GM23338 (cell line): ENCODE measurements around the gene TMEM141. TPM values are rescaled to one million over a fixed set of nuclear protein-coding genes. Genes with fewer than 3 reads are reported as not detected.

Source experiments
- ATAC-seq: fragments of 200-7000 bp; cut with Tn5 transposase; 3 replicates; pipeline ENCODE4 v1.9.1; 2020
- DNase-seq: peaks from one replicate; pipeline ENCODE4 v3.0.0-alpha.2; 2015; ENCODE audit warnings: low spot score
- H2AFZ ChIP-seq: fragments of 200-600 bp; sonication (generic); 2 replicates; pipeline ENCODE4 v1.8.0; 2016; ENCODE audit warnings: antibody characterized with exemption, mild to moderate bottlenecking, moderate library complexity
- H3F3A ChIP-seq: fragments of 200-600 bp; sonication (generic); replicated peaks from 2 replicates; pipeline ENCODE4 v1.8.0; 2017; ENCODE audit warnings: antibody characterized with exemption, mixed run types, low read depth
- H3K27ac ChIP-seq: fragments of 200-600 bp; sonication (generic); 2 replicates; pipeline ENCODE4 v1.6.1; 2016; ENCODE audit warnings: low read depth
- H3K27me3 ChIP-seq: fragments of 200-600 bp; sonication (generic); 2 replicates; pipeline ENCODE4 v1.8.0; 2016; ENCODE audit warnings: mild to moderate bottlenecking, mixed run types, moderate library complexity; ENCODE audit not compliant: insufficient read depth
- H3K36me3 ChIP-seq: fragments of 200-600 bp; sonication (generic); 2 replicates; pipeline ENCODE4 v1.8.0; 2016; ENCODE audit warnings: mild to moderate bottlenecking; ENCODE audit not compliant: insufficient read depth
- H3K4me1 ChIP-seq: fragments of 200-600 bp; sonication (generic); 2 replicates; pipeline ENCODE4 v1.8.0; 2016; ENCODE audit warnings: mild to moderate bottlenecking, moderate library complexity; ENCODE audit not compliant: insufficient read depth
- H3K4me2 ChIP-seq: fragments of 200-600 bp; sonication (generic); 2 replicates; pipeline ENCODE4 v1.7.1; 2017; ENCODE audit warnings: mixed run types
- H3K4me3 ChIP-seq: fragments of 200-600 bp; sonication (generic); 2 replicates; pipeline ENCODE4 v1.6.1; 2016; ENCODE audit warnings: mixed run types
- H3K79me2 ChIP-seq: fragments of 200-600 bp; sonication (generic); replicated peaks from 2 replicates; pipeline ENCODE4 v1.8.0; 2017; ENCODE audit warnings: mild to moderate bottlenecking; ENCODE audit not compliant: insufficient read depth
- H3K9me2 ChIP-seq: fragments of 200-600 bp; sonication (generic); 2 replicates; pipeline ENCODE4 v1.8.0; 2017; ENCODE audit not compliant: insufficient read depth
- H4K20me1 ChIP-seq: fragments of 200-600 bp; sonication (generic); replicated peaks from 2 replicates; pipeline ENCODE4 v1.8.0; 2017; ENCODE audit warnings: mild to moderate bottlenecking; ENCODE audit not compliant: insufficient read depth
- H3K27ac Mint-ChIP-seq: 2 replicates; pipeline ENCODE4 v1.8.0; 2020; ENCODE audit warnings: inconsistent platforms, mild to moderate bottlenecking, moderate library complexity, mixed read lengths
- H3K27me3 Mint-ChIP-seq: 3 replicates; pipeline ENCODE4 v1.8.0; 2022; ENCODE audit warnings: low read depth, mild to moderate bottlenecking, moderate library complexity, mixed read lengths, inconsistent platforms; ENCODE audit not compliant: insufficient read depth, poor library complexity
- H3K36me3 Mint-ChIP-seq: 3 replicates; pipeline ENCODE4 v1.8.0; 2021; ENCODE audit warnings: low read depth, mild to moderate bottlenecking, inconsistent platforms, moderate library complexity, mixed read lengths
- H3K4me1 Mint-ChIP-seq: 3 replicates; pipeline ENCODE4 v1.8.0; 2020; ENCODE audit warnings: mild to moderate bottlenecking, inconsistent platforms, mixed read lengths
- H3K4me3 Mint-ChIP-seq: 3 replicates; pipeline ENCODE4 v1.8.0; 2021; ENCODE audit warnings: moderate library complexity, mild to moderate bottlenecking, inconsistent platforms, mixed read lengths
- H3K9me3 Mint-ChIP-seq: 3 replicates; pipeline ENCODE4 v1.8.0; 2020; ENCODE audit warnings: moderate library complexity, mild to moderate bottlenecking, inconsistent platforms, mixed read lengths
- ETS1 ChIP-seq: IDR thresholded peaks from 2 replicates; pipeline ENCODE4 v1.6.1; 2016; ENCODE audit warnings: antibody characterized with exemption
- EZH2 ChIP-seq: fragments of 200-600 bp; sonication (generic); IDR thresholded peaks from one replicate; pipeline ENCODE4 v1.8.0; 2017; ENCODE audit warnings: antibody characterized with exemption, mild to moderate bottlenecking, low read depth; ENCODE audit not compliant: unreplicated experiment
- EZH2phosphoT487 ChIP-seq: fragments of 200-600 bp; sonication (generic); IDR thresholded peaks from one replicate; pipeline ENCODE4 v1.8.1; 2018; ENCODE audit warnings: antibody characterized with exemption; ENCODE audit not compliant: unreplicated experiment
- JUNB ChIP-seq: IDR thresholded peaks from one replicate; pipeline ENCODE4 v1.6.1; 2016; ENCODE audit warnings: antibody characterized with exemption; ENCODE audit not compliant: unreplicated experiment
- NANOG ChIP-seq: IDR thresholded peaks from 2 replicates; pipeline ENCODE4 v1.6.1; 2016; ENCODE audit warnings: antibody characterized with exemption, borderline replicate concordance
- REST ChIP-seq: IDR thresholded peaks from one replicate; pipeline ENCODE4 v1.6.1; 2018; ENCODE audit warnings: antibody characterized with exemption; ENCODE audit not compliant: unreplicated experiment
- STAT1 ChIP-seq: IDR thresholded peaks from one replicate; pipeline ENCODE4 v1.6.1; 2016; ENCODE audit warnings: antibody characterized with exemption; ENCODE audit not compliant: unreplicated experiment
- ZNF114 ChIP-seq: fragments of 250-450 bp; sonication (Bioruptor Pico); IDR thresholded peaks from 2 replicates; pipeline ENCODE4 v1.5.0; 2020; ENCODE audit warnings: mild to moderate bottlenecking, moderate library complexity
- ZNF331 ChIP-seq: fragments of 250-450 bp; sonication (Bioruptor Pico); IDR thresholded peaks from 2 replicates; pipeline ENCODE4 v1.5.0; 2020; ENCODE audit warnings: low read depth, mild to moderate bottlenecking, moderate library complexity
- polyA plus RNA-seq: library from polyadenylated mRNA; unstranded; fragments of >200 nt; fragmentation: Nextera tagmentation; extraction: Ambion mirVana; gene quantifications from 2 replicates; pipeline ENCODE4 v1.2.1, GENCODE V29; 2016
- total RNA-seq: library from RNA; depleted of rRNA; stranded (reverse); fragments of >200 nt; shearing (Covaris generic); gene quantifications from 2 replicates; pipeline ENCODE4 v1.2.3, GENCODE V29; 2014

TMEM141 gene
- total and polyA plus RNA-seq, 2 experiments from 2014 or later = 71.4 to 90.5 TPM

GRCh38 chr9:136806067-136806466 is 14.9 kb downstream of the TMEM141 start (continued):
- TF ChIP-seq REST (no peak), EZH2 (no peak), EZH2phosphoT487 (no peak), JUNB (no peak), ZNF331 (CRISPR knock-in tag) (no peak), ETS1 (no peak), ZNF114 (CRISPR knock-in tag) (no peak)

- peaks cover 26% of the 10 kb centered on the region for H3K36me3 Mint-ChIP-seq
- peaks cover 28% of the 10 kb centered on the region for H3K27me3 Mint-ChIP-seq
- no peaks in the 10 kb centered on the region for H3K9me2 ChIP-seq
- H3K36me3 ChIP-seq = no peaks in the 10 kb centered on the region; the same call in 1 of the 2 replicates
- DNase-seq = no peak
- no peaks in the 10 kb centered on the region; the same call in 2 of the 3 replicates for H3K9me3 Mint-ChIP-seq
- peaks cover 23% of the 10 kb centered on the region for H3K4me1 Mint-ChIP-seq
- TF ChIP-seq ZNF331 (CRISPR knock-in tag) (no peak), ETS1 (no peak), NANOG (no peak), STAT1 (no peak)
- H3K27me3 ChIP-seq = no peaks in the 10 kb centered on the region
- no peak overlapping the region for H3K27ac Mint-ChIP-seq
- peak; percentile 19 for ATAC-seq
- peak overlapping the region; percentile 83 for H3K4me2 ChIP-seq
- H3K79me2 ChIP-seq = peaks cover 34% of the 10 kb centered on the region
- peaks cover 26% of the 10 kb centered on the region for H4K20me1 ChIP-seq
- H3F3A ChIP-seq = 0 out of 2 replicates have a peak, but pooled peaks cover 3% of the 10 kb centered on the region
- no peak overlapping the region for H3K27ac ChIP-seq
- H3K4me3 ChIP-seq = peak overlapping the region; percentile 97
- peaks cover 11% of the 10 kb centered on the region; the same call in 1 of the 2 replicates for H3K4me1 ChIP-seq
- H2AFZ ChIP-seq = no peak overlapping the region
- peak overlapping the region; percentile 88 for H3K4me3 Mint-ChIP-seq
These were observed 15.6 kb downstream of the TMEM141 start for GRCh38 chr9:136806631-136807201.
